ENCODE measurements around the gene CAVIN1.

DNA sequence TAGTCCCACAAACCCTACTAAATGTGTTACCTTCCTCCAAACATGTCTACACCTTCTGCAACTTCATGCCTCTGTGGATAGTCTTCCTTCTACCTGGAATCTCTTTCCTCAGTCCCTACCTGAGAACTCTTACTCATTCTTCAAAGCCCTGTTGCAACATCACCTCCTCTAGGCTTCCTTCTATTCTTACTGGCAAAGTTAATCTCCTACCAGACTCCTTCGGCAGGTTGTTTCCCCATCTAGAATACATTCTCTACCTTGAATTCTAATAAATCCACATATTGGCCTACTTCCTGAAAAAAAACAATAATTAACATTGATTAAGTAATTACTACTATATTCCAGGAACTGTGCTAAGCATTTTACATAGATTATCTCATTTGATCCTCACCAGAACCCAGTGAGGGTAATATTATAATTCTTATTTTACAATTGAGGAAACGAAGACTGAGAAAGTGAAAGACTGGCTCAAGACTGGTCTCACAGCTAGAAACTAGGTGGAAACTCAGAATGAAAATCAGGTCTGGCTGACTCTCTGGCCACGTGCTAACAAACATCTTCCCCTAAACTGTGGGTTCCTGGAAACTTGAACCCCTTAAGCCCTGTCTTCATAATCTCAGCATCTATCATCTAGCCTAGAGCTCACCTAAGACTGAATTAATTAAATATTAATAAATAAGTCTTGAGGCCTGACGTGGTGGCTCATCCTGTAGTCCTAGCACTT, 30.2 kb downstream of the CAVIN1 start:
- TF ChIP-seq, protein P1, sequence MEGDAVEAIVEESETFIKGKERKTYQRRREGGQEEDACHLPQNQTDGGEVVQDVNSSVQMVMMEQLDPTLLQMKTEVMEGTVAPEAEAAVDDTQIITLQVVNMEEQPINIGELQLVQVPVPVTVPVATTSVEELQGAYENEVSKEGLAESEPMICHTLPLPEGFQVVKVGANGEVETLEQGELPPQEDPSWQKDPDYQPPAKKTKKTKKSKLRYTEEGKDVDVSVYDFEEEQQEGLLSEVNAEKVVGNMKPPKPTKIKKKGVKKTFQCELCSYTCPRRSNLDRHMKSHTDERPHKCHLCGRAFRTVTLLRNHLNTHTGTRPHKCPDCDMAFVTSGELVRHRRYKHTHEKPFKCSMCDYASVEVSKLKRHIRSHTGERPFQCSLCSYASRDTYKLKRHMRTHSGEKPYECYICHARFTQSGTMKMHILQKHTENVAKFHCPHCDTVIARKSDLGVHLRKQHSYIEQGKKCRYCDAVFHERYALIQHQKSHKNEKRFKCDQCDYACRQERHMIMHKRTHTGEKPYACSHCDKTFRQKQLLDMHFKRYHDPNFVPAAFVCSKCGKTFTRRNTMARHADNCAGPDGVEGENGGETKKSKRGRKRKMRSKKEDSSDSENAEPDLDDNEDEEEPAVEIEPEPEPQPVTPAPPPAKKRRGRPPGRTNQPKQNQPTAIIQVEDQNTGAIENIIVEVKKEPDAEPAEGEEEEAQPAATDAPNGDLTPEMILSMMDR (conservative IDR thresholded peaks at IDR 0.05; ENCODE audit: low read depth in 2 of 2), result no peak
- TF ChIP-seq EZH2phosphoT487 (IDR thresholded peaks at IDR 0.05; ENCODE audit: unreplicated experiment) (no peak), POLR2AphosphoS5 (IDR thresholded peaks at IDR 0.05; ENCODE audit: low read depth) (no peak), EZH2 (IDR thresholded peaks at IDR 0.05; ENCODE audit: low read depth, unreplicated experiment) (no peak), CREB1 (CRISPR knock-in tag; IDR thresholded peaks at IDR 0.05; ENCODE audit: low read depth) (no peak), JUNB (IDR thresholded peaks at IDR 0.05; ENCODE audit: unreplicated experiment) (no peak), NANOG (IDR thresholded peaks at IDR 0.05; ENCODE audit: borderline replicate concordance) (no peak), ZNF114 (CRISPR knock-in tag; IDR thresholded peaks at IDR 0.05) (no peak), ZNF331 (CRISPR knock-in tag; IDR thresholded peaks at IDR 0.05; ENCODE audit: low read depth) (no peak), STAT1 (IDR thresholded peaks at IDR 0.05; ENCODE audit: unreplicated experiment) (no peak)
- TF ChIP-seq, protein P2, sequence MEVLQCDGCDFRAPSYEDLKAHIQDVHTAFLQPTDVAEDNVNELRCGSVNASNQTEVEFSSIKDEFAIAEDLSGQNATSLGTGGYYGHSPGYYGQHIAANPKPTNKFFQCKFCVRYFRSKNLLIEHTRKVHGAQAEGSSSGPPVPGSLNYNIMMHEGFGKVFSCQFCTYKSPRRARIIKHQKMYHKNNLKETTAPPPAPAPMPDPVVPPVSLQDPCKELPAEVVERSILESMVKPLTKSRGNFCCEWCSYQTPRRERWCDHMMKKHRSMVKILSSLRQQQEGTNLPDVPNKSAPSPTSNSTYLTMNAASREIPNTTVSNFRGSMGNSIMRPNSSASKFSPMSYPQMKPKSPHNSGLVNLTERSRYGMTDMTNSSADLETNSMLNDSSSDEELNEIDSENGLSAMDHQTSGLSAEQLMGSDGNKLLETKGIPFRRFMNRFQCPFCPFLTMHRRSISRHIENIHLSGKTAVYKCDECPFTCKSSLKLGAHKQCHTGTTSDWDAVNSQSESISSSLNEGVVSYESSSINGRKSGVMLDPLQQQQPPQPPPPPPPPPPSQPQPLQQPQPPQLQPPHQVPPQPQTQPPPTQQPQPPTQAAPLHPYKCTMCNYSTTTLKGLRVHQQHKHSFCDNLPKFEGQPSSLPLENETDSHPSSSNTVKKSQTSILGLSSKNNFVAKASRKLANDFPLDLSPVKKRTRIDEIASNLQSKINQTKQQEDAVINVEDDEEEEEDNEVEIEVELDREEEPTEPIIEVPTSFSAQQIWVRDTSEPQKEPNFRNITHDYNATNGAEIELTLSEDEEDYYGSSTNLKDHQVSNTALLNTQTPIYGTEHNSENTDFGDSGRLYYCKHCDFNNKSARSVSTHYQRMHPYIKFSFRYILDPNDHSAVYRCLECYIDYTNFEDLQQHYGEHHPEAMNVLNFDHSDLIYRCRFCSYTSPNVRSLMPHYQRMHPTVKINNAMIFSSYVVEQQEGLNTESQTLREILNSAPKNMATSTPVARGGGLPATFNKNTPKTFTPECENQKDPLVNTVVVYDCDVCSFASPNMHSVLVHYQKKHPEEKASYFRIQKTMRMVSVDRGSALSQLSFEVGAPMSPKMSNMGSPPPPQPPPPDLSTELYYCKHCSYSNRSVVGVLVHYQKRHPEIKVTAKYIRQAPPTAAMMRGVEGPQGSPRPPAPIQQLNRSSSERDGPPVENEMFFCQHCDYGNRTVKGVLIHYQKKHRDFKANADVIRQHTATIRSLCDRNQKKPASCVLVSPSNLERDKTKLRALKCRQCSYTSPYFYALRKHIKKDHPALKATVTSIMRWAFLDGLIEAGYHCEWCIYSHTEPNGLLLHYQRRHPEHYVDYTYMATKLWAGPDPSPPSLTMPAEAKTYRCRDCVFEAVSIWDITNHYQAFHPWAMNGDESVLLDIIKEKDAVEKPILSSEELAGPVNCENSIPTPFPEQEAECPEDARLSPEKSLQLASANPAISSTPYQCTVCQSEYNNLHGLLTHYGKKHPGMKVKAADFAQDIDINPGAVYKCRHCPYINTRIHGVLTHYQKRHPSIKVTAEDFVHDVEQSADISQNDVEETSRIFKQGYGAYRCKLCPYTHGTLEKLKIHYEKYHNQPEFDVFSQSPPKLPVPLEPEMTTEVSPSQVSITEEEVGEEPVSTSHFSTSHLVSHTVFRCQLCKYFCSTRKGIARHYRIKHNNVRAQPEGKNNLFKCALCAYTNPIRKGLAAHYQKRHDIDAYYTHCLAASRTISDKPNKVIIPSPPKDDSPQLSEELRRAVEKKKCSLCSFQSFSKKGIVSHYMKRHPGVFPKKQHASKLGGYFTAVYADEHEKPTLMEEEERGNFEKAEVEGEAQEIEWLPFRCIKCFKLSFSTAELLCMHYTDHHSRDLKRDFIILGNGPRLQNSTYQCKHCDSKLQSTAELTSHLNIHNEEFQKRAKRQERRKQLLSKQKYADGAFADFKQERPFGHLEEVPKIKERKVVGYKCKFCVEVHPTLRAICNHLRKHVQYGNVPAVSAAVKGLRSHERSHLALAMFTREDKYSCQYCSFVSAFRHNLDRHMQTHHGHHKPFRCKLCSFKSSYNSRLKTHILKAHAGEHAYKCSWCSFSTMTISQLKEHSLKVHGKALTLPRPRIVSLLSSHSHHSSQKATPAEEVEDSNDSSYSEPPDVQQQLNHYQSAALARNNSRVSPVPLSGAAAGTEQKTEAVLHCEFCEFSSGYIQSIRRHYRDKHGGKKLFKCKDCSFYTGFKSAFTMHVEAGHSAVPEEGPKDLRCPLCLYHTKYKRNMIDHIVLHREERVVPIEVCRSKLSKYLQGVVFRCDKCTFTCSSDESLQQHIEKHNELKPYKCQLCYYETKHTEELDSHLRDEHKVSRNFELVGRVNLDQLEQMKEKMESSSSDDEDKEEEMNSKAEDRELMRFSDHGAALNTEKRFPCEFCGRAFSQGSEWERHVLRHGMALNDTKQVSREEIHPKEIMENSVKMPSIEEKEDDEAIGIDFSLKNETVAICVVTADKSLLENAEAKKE (CRISPR knock-in tag; IDR thresholded peaks at IDR 0.05), result no peak
- TF ChIP-seq, protein P3, sequence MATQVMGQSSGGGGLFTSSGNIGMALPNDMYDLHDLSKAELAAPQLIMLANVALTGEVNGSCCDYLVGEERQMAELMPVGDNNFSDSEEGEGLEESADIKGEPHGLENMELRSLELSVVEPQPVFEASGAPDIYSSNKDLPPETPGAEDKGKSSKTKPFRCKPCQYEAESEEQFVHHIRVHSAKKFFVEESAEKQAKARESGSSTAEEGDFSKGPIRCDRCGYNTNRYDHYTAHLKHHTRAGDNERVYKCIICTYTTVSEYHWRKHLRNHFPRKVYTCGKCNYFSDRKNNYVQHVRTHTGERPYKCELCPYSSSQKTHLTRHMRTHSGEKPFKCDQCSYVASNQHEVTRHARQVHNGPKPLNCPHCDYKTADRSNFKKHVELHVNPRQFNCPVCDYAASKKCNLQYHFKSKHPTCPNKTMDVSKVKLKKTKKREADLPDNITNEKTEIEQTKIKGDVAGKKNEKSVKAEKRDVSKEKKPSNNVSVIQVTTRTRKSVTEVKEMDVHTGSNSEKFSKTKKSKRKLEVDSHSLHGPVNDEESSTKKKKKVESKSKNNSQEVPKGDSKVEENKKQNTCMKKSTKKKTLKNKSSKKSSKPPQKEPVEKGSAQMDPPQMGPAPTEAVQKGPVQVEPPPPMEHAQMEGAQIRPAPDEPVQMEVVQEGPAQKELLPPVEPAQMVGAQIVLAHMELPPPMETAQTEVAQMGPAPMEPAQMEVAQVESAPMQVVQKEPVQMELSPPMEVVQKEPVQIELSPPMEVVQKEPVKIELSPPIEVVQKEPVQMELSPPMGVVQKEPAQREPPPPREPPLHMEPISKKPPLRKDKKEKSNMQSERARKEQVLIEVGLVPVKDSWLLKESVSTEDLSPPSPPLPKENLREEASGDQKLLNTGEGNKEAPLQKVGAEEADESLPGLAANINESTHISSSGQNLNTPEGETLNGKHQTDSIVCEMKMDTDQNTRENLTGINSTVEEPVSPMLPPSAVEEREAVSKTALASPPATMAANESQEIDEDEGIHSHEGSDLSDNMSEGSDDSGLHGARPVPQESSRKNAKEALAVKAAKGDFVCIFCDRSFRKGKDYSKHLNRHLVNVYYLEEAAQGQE (IDR thresholded peaks at IDR 0.05; ENCODE audit: unreplicated experiment), result no peak
- TF ChIP-seq, protein P4, sequence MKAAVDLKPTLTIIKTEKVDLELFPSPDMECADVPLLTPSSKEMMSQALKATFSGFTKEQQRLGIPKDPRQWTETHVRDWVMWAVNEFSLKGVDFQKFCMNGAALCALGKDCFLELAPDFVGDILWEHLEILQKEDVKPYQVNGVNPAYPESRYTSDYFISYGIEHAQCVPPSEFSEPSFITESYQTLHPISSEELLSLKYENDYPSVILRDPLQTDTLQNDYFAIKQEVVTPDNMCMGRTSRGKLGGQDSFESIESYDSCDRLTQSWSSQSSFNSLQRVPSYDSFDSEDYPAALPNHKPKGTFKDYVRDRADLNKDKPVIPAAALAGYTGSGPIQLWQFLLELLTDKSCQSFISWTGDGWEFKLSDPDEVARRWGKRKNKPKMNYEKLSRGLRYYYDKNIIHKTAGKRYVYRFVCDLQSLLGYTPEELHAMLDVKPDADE (IDR thresholded peaks at IDR 0.05), result no peak

All from GM23338 (cell line).